WTC11 (cell line): ENCODE measurements around the gene GGNBP2. TPM values are rescaled to one million over a fixed set of nuclear protein-coding genes. Genes with fewer than 3 reads are reported as not detected.
A peak's percentile ranks its signal among the peaks of the same experiment; 100 is the strongest.

Experiments used
- ATAC-seq: fragments of 200-7000 bp; cut with Tn5 transposase; 2 replicates; pipeline ENCODE4 v1.10.0; 2021; ENCODE audit warnings: mild to moderate bottlenecking, moderate library complexity
- CTCF ChIA-PET: fragments of 300-600 bp; sonication (Branson Sonifier 250); formaldehyde crosslinking; loops from one replicate; lab custom pipeline; 2021; ENCODE audit warnings: antibody characterized with exemption; lab: Charles Lee
- POLR2A ChIA-PET: fragments of 350-600 bp; sonication (Branson Sonifier 250); formaldehyde crosslinking; loops from one replicate; lab custom pipeline; 2021; ENCODE audit warnings: antibody characterized with exemption; lab: Charles Lee
- DNase-seq: peaks from one replicate; pipeline ENCODE4 v3.0.0; 2021; ENCODE audit warnings: low spot score
- H3K27ac Mint-ChIP-seq: 2 replicates; pipeline ENCODE4 v1.8.0; 2021; ENCODE audit warnings: mixed read lengths
- H3K27me3 Mint-ChIP-seq: 2 replicates; pipeline ENCODE4 v1.8.0; 2021; ENCODE audit warnings: low read depth, mild to moderate bottlenecking, moderate library complexity, mixed read lengths
- H3K36me3 Mint-ChIP-seq: 2 replicates; pipeline ENCODE4 v1.8.0; 2021; ENCODE audit warnings: mixed read lengths
- H3K4me1 Mint-ChIP-seq: 2 replicates; pipeline ENCODE4 v1.8.0; 2022; ENCODE audit warnings: mixed read lengths
- H3K4me3 Mint-ChIP-seq: 2 replicates; pipeline ENCODE4 v1.8.0; 2021; ENCODE audit warnings: mild to moderate bottlenecking, moderate library complexity, mixed read lengths
- H3K9me3 Mint-ChIP-seq: 2 replicates; pipeline ENCODE4 v1.8.0; 2021; ENCODE audit warnings: mixed read lengths
- AFF4 ChIP-seq: sonication (generic); formaldehyde crosslinking; IDR thresholded peaks from 2 replicates; pipeline ENCODE4 v1.8.1; 2023; ENCODE audit warnings: mild to moderate bottlenecking, missing genetic modification reagents, borderline replicate concordance
- ARID4B ChIP-seq: sonication (generic); formaldehyde crosslinking; IDR thresholded peaks from 2 replicates; pipeline ENCODE4 v1.8.0; 2023; ENCODE audit warnings: missing genetic modification reagents, mild to moderate bottlenecking, borderline replicate concordance
- CDX4 ChIP-seq: fragments of 250-450 bp; sonication (Bioruptor Pico); IDR thresholded peaks from 2 replicates; pipeline ENCODE4 v1.9.0; 2021; ENCODE audit warnings: moderate library complexity, mild to moderate bottlenecking, inconsistent platforms, borderline replicate concordance
- CREM ChIP-seq: sonication (generic); formaldehyde crosslinking; IDR thresholded peaks from 2 replicates; pipeline ENCODE4 v1.8.1; 2022; ENCODE audit warnings: mild to moderate bottlenecking, missing genetic modification reagents, moderate library complexity
- EMX1 ChIP-seq: fragments of 250-450 bp; sonication (Bioruptor Pico); IDR thresholded peaks from 2 replicates; pipeline ENCODE4 v1.8.0; 2021; ENCODE audit warnings: mild to moderate bottlenecking
- ETV6 ChIP-seq: sonication (generic); formaldehyde crosslinking; IDR thresholded peaks from 2 replicates; pipeline ENCODE4 v1.8.1; 2022; ENCODE audit warnings: mild to moderate bottlenecking, missing genetic modification reagents
- GTF2I ChIP-seq: fragments of 250-450 bp; sonication (Bioruptor Pico); conservative IDR thresholded peaks from 2 replicates; pipeline ENCODE4 v1.4.0; 2021; ENCODE audit warnings: mild to moderate bottlenecking
- MYBL2 ChIP-seq: sonication (generic); formaldehyde crosslinking; IDR thresholded peaks from 2 replicates; pipeline ENCODE4 v1.8.1; 2023; ENCODE audit warnings: mild to moderate bottlenecking, moderate library complexity, missing genetic modification reagents
- NFYB ChIP-seq: sonication (generic); formaldehyde crosslinking; conservative IDR thresholded peaks from 2 replicates; pipeline ENCODE4 v1.8.0; 2022; ENCODE audit warnings: low read depth, missing genetic modification reagents
- PREB ChIP-seq: sonication (generic); formaldehyde crosslinking; IDR thresholded peaks from 2 replicates; pipeline ENCODE4 v1.8.1; 2022; ENCODE audit warnings: mild to moderate bottlenecking, missing genetic modification reagents, moderate library complexity, borderline replicate concordance
- STAT6 ChIP-seq: sonication (generic); formaldehyde crosslinking; conservative IDR thresholded peaks from 2 replicates; pipeline ENCODE4 v1.8.1; 2023; ENCODE audit warnings: mild to moderate bottlenecking, low read depth, missing genetic modification reagents, moderate library complexity
- TEAD4 ChIP-seq: sonication (generic); formaldehyde crosslinking; IDR thresholded peaks from 2 replicates; pipeline ENCODE4 v1.8.0; 2022; ENCODE audit warnings: mild to moderate bottlenecking, missing genetic modification reagents
- USF2 ChIP-seq: sonication (generic); formaldehyde crosslinking; IDR thresholded peaks from 2 replicates; pipeline ENCODE4 v1.8.1; 2023; ENCODE audit warnings: mild to moderate bottlenecking, missing genetic modification reagents, moderate library complexity
- ZNF396 ChIP-seq: fragments of 250-450 bp; sonication (Bioruptor Pico); IDR thresholded peaks from 2 replicates; pipeline ENCODE4 v1.8.0; 2021; ENCODE audit warnings: mild to moderate bottlenecking, moderate library complexity, borderline replicate concordance
- total RNA-seq: library from RNA; stranded (reverse); gene quantifications from 3 replicates; pipeline ENCODE4 v1.2.3, GENCODE V29; 2021
- TF ChIP-seq, protein P1 (sequence below): sonication (generic); formaldehyde crosslinking; IDR thresholded peaks from 2 replicates; pipeline ENCODE4 v1.8.1; 2023; ENCODE audit warnings: mild to moderate bottlenecking, missing genetic modification reagents
- TF ChIP-seq, protein P2 (sequence below): sonication (generic); formaldehyde crosslinking; IDR thresholded peaks from 2 replicates; pipeline ENCODE4 v1.8.1; 2022; ENCODE audit warnings: low read depth, missing genetic modification reagents, borderline replicate concordance
- TF ChIP-seq, protein P3 (sequence below): fragments of 200-600 bp; IDR thresholded peaks from 2 replicates; pipeline ENCODE4 v1.8.0; 2022; ENCODE audit warnings: antibody characterized with exemption

GGNBP2 gene
- total RNA-seq, 1 experiment from 2014 or later: 49.6 TPM

DNA sequence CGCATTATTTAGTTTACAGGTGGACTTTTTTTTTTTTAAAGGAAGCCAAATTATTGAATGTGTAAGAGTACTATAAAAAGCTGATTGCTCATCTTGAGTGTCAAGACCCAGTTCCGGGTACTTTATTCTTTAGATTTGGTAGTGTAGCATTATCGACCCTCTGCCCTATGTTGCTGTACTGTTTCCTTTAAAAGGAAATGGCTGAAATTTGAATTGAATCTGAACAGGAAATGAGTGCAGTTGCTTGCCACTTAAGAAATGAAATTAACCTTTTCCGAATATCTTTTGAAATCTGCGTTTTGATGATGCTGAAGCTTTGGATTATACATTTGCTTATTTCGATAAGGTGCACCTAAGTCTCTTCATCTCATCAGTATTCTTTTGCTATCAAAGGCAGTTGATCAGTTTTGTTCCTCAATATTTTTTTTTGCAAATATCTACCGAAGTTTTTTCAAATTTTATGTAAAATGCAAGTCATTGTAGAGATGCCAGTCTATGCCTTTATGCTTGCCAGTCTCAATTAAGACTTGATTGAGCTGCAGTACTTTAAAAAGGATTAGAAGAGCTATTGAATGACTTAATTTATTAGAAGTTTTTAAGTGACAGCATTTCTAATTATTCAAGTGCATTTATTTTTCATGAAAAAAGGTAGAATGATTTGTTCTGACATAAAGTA is 1.8 kb downstream of the GGNBP2 start:
- TF ChIP-seq TEAD4 (CRISPR knock-in tag) (no peak), ZNF396 (CRISPR knock-in tag) (no peak), USF2 (CRISPR knock-in tag) (no peak), ARID4B (CRISPR knock-in tag) (no peak), GTF2I (no peak), ETV6 (CRISPR knock-in tag) (no peak), STAT6 (CRISPR knock-in tag) (no peak), EMX1 (no peak), MYBL2 (CRISPR knock-in tag) (no peak), AFF4 (CRISPR knock-in tag) (no peak), CDX4 (CRISPR knock-in tag) (no peak), CREM (CRISPR knock-in tag) (no peak), PREB (CRISPR knock-in tag) (no peak), NFYB (no peak)
- TF ChIP-seq, protein P1, sequence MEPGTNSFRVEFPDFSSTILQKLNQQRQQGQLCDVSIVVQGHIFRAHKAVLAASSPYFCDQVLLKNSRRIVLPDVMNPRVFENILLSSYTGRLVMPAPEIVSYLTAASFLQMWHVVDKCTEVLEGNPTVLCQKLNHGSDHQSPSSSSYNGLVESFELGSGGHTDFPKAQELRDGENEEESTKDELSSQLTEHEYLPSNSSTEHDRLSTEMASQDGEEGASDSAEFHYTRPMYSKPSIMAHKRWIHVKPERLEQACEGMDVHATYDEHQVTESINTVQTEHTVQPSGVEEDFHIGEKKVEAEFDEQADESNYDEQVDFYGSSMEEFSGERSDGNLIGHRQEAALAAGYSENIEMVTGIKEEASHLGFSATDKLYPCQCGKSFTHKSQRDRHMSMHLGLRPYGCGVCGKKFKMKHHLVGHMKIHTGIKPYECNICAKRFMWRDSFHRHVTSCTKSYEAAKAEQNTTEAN (CRISPR knock-in tag): no peak
- TF ChIP-seq, protein P2, sequence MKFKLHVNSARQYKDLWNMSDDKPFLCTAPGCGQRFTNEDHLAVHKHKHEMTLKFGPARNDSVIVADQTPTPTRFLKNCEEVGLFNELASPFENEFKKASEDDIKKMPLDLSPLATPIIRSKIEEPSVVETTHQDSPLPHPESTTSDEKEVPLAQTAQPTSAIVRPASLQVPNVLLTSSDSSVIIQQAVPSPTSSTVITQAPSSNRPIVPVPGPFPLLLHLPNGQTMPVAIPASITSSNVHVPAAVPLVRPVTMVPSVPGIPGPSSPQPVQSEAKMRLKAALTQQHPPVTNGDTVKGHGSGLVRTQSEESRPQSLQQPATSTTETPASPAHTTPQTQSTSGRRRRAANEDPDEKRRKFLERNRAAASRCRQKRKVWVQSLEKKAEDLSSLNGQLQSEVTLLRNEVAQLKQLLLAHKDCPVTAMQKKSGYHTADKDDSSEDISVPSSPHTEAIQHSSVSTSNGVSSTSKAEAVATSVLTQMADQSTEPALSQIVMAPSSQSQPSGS (CRISPR knock-in tag): no peak
- TF ChIP-seq, protein P3, sequence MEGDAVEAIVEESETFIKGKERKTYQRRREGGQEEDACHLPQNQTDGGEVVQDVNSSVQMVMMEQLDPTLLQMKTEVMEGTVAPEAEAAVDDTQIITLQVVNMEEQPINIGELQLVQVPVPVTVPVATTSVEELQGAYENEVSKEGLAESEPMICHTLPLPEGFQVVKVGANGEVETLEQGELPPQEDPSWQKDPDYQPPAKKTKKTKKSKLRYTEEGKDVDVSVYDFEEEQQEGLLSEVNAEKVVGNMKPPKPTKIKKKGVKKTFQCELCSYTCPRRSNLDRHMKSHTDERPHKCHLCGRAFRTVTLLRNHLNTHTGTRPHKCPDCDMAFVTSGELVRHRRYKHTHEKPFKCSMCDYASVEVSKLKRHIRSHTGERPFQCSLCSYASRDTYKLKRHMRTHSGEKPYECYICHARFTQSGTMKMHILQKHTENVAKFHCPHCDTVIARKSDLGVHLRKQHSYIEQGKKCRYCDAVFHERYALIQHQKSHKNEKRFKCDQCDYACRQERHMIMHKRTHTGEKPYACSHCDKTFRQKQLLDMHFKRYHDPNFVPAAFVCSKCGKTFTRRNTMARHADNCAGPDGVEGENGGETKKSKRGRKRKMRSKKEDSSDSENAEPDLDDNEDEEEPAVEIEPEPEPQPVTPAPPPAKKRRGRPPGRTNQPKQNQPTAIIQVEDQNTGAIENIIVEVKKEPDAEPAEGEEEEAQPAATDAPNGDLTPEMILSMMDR: no peak
- Mint-ChIP-seq H3K27ac (peak overlapping the region; percentile 96), H3K9me3 (no peaks in the 10 kb centered on the region), H3K36me3 (peaks cover 3% of the 10 kb centered on the region; the same call in 1 of the 2 replicates), H3K4me1 (peaks cover 24% of the 10 kb centered on the region), H3K27me3 (no peaks in the 10 kb centered on the region), H3K4me3 (peak overlapping the region; percentile 94)
- POLR2A ChIA-PET: interaction anchor here (0.9 to 3.5 kb wide), 3 partner anchors 12 to 55 kb away, joined by 4 to 37 read pairs (median 8); partner anchors contain the start of genes MRM1, MYO19 and PIGW
- CTCF ChIA-PET: interaction anchor here (1.0 to 5.4 kb wide), 2 partner anchors 12 to 55 kb away, joined by 3 to 40 read pairs; partner anchors contain the start of genes MRM1, MYO19 and PIGW
- ATAC-seq (no peak), DNase-seq (no peak)
